Chondrocyte (in vitro differentiated cells): ENCODE data around the gene MYO1D. TPM values are rescaled to one million over a fixed set of nuclear protein-coding genes. Genes with fewer than 3 reads are reported as not detected.

Experiments
- DNase-seq: peaks from one replicate; pipeline ENCODE4 v3.0.0; 2021; ENCODE audit warnings: mixed read lengths, low spot score
- H3K27ac Mint-ChIP-seq: one replicate; pipeline ENCODE4 v1.8.0; 2021; ENCODE audit warnings: mild to moderate bottlenecking, moderate library complexity, mixed read lengths; ENCODE audit not compliant: unreplicated experiment
- H3K27me3 Mint-ChIP-seq: 2 replicates; pipeline ENCODE4 v1.8.0; 2021; ENCODE audit warnings: low read depth, mixed read lengths
- H3K36me3 Mint-ChIP-seq: 2 replicates; pipeline ENCODE4 v1.8.0; 2021; ENCODE audit warnings: low read depth, mixed read lengths
- H3K4me1 Mint-ChIP-seq: 2 replicates; pipeline ENCODE4 v1.8.0; 2021; ENCODE audit warnings: low read depth, mild to moderate bottlenecking, mixed read lengths
- H3K4me3 Mint-ChIP-seq: one replicate; pipeline ENCODE4 v1.8.0; 2021; ENCODE audit warnings: mild to moderate bottlenecking, moderate library complexity, mixed read lengths; ENCODE audit not compliant: unreplicated experiment
- H3K9me3 Mint-ChIP-seq: 2 replicates; pipeline ENCODE4 v1.8.0; 2021; ENCODE audit warnings: low read depth, mixed read lengths
- total RNA-seq: library from RNA; stranded (reverse); gene quantifications from 3 replicates; pipeline ENCODE4 v1.2.1, GENCODE V29; 2021
- TF ChIP-seq, protein P1 (sequence below): fragments of 200-600 bp; sonication (generic); IDR thresholded peaks from 2 replicates; pipeline ENCODE4 v1.5.0; 2021; ENCODE audit warnings: antibody characterized with exemption, mild to moderate bottlenecking, moderate library complexity

Gene MYO1D
- total RNA-seq, 1 donor from 2014 or later, result 107 TPM

DNA sequence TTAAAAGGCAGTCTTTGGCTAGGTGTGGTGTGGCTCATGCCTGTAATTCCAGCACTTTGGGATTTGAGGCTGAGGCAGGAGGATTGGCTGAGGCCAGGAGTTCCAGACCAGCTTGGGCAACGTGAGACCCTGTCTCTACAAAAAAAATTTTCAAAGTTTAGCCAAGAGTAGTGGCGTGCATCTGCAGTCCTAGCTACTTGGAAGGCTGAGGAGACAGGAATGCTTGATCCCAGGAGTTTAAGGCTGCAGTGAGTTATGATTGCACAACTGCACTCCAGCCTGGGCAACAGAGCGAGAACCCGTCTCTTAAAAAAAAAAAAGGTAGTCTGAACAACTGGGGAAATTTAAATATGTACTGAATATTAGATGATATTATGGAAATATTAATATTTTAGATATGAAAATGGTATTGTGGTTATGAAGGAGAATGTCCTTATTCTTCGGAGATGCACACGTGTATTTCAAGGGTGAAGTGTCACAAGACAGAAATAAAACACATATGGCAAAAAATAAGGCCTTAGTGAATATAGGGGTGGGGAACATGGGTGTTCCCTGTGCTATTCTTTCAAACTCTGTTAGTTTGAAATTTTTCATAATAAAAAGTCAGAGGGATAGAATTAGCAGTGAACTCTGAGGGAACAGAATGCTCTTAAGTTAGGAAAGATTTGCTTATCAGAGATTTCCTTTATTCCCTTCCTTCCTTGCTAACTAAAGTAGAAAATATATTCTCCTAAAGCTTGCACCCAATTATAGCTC, 245.4 kb downstream of the MYO1D start:
- Mint-ChIP-seq H3K4me1 (no peaks in the 10 kb centered on the region), H3K4me3 (no peak overlapping the region), H3K9me3 (no peaks in the 10 kb centered on the region), H3K27me3 (no peaks in the 10 kb centered on the region), H3K36me3 (peaks cover 10% of the 10 kb centered on the region), H3K27ac (no peak overlapping the region)
- TF ChIP-seq, protein P1, sequence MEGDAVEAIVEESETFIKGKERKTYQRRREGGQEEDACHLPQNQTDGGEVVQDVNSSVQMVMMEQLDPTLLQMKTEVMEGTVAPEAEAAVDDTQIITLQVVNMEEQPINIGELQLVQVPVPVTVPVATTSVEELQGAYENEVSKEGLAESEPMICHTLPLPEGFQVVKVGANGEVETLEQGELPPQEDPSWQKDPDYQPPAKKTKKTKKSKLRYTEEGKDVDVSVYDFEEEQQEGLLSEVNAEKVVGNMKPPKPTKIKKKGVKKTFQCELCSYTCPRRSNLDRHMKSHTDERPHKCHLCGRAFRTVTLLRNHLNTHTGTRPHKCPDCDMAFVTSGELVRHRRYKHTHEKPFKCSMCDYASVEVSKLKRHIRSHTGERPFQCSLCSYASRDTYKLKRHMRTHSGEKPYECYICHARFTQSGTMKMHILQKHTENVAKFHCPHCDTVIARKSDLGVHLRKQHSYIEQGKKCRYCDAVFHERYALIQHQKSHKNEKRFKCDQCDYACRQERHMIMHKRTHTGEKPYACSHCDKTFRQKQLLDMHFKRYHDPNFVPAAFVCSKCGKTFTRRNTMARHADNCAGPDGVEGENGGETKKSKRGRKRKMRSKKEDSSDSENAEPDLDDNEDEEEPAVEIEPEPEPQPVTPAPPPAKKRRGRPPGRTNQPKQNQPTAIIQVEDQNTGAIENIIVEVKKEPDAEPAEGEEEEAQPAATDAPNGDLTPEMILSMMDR, result no peak
- DNase-seq, result no peak

DNA sequence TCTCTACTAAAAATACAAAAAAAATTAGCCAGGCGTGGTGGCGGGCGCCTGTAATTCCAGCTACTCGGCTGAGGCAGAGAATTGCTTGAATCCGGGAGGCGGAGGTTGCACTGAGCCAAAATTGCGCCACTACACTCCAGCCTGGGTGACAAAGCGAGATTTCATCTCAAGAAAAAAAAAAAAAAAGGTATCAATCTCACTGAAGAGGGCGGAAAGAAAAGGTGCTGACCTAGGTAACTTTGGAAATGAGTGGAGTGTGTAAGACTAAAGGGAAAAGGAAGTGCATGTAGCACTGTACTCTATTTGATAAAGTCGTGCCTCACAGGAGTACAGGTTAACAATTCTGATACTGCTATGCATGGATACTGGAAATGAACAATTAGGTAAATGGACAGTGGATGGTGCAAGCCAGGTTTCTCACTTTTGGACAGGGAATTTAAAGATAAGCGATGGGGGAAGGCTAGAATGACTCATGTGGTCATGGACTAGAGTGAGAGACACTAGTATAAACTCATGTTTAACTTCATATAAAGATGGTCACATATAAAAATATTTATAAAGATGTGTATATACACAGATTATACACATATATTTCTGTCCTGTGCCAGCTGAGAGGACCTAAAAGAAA, 247.2 kb downstream of the MYO1D start:
- H3K27me3 Mint-ChIP-seq, result no peaks in the 10 kb centered on the region
- H3K27ac Mint-ChIP-seq, result no peak overlapping the region
- no peak overlapping the region for H3K4me3 Mint-ChIP-seq
- TF ChIP-seq, protein P1, result no peak
- H3K36me3 Mint-ChIP-seq, result peaks cover 8% of the 10 kb centered on the region
- no peak for DNase-seq
- H3K4me1 Mint-ChIP-seq, result no peaks in the 10 kb centered on the region
- no peaks in the 10 kb centered on the region for H3K9me3 Mint-ChIP-seq

DNA sequence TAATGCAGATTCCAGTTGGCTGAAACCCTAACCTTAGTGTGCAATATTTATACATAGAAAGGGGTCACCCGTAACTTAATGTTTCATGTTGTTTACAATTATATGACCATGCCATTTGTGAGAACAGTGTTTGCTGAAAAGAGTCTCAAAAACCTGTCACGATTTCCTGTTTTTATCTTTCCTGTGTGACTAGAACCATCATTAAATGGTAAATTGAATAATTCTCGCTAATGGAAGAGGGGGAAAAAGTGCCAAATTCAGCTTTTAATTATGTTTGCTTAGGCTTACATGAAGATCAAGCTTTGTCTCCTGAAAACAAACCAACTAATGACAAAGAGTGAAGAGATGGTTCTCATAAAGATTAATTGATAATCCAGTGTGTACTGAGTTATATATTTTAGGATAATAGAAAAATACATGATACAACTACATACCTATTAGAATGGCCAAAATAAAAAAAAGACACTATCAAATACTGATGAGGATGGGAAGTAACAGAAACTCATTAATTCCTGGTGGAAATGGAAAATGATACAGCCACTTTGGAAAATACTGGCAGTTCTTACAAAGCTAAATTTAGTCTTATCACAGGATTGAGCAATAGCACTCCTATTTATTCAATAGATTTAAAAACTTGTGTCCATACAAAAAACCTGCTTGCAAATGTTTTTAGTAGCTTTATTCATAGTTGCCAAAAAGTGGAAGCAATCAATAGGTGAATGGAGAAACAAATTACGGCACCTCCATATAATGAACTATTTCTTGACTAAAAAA, 248.5 kb downstream of the MYO1D start:
- Mint-ChIP-seq H3K4me1 (no peaks in the 10 kb centered on the region), H3K36me3 (peaks cover 8% of the 10 kb centered on the region), H3K27me3 (no peaks in the 10 kb centered on the region), H3K4me3 (no peak overlapping the region), H3K9me3 (no peaks in the 10 kb centered on the region), H3K27ac (no peak overlapping the region)
- TF ChIP-seq, protein P1, result no peak
- DNase-seq, result no peak

DNA sequence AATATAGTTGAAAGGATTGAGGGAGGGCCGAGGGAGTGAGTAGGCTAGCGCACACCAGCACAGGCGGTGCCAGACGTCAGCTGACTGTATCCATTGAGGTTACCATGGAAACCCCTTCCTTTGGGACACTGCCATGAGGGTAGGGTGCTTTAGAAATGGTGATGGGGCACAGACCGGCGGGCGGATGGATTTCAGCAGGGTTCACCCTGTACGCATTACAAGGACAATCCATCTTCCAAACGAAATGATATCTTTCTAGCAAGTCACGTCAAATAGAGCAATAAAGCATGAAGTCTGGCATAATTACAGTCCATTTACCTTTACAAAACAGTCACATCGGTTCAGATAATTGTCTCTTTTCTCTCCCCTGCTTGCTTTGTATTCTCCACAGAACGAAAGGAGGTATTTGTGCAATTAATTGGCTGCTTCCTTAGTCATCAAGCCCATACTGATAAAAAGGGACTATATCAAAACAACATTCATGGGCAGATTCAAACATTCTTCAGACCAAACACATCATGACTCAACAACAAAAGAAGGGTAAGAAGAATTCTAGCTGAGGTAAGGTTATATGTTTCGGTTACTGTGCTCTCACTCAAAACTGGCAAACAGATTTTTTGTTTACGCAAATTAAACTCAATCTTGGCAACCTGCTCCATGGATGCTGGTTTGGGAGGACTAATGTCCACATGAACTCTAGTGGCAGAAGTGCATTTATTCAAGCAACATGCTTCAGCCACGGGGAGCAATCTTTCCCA, 249.5 kb downstream of the MYO1D start:
- DNase-seq, result no peak
- TF ChIP-seq, protein P1, result no peak
- Mint-ChIP-seq H3K36me3 (peaks cover 8% of the 10 kb centered on the region), H3K4me1 (no peaks in the 10 kb centered on the region), H3K27ac (no peak overlapping the region), H3K27me3 (no peaks in the 10 kb centered on the region), H3K4me3 (no peak overlapping the region), H3K9me3 (no peaks in the 10 kb centered on the region)

DNA sequence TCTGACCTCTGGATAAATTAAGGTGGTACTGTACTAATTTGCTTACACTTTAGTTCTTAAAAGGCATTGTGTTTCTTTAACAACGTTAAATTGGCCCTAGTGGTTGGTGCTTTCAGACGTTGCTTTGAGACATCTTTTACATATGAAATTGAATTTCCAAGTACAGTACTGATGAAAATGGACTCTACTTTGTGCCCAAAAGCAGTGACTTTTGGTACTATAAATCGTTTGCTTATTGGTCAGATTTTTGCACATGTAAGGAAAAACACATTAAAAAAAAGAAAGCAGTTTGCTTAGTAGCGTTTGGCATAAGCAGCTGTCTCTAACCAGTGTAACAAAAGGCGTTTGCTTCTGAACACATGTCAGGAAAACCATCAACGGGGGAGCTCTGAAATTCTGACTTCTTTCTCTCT, 250.5 kb downstream of the MYO1D start:
- no peak overlapping the region for H3K4me3 Mint-ChIP-seq
- no peak for DNase-seq
- TF ChIP-seq, protein P1, result no peak
- H3K27me3 Mint-ChIP-seq, result no peaks in the 10 kb centered on the region
- no peaks in the 10 kb centered on the region for H3K4me1 Mint-ChIP-seq
- H3K27ac Mint-ChIP-seq, result no peak overlapping the region
- no peaks in the 10 kb centered on the region for H3K9me3 Mint-ChIP-seq
- H3K36me3 Mint-ChIP-seq, result peaks cover 11% of the 10 kb centered on the region
